Measurements from ENCODE around the gene GNL1. TPM values are rescaled to one million over a fixed set of nuclear protein-coding genes. Genes with fewer than 3 reads are reported as not detected.
"Not testable (repeated sequence)": the region's sequence is repeated elsewhere in the genome, so short reads cannot be mapped to it uniquely, and the experiment has no call there.

GNL1 gene
- total and polyA plus RNA-seq, 4 donors: 40.3 to 97.1 (median 77.3) TPM

- H3K9me3 ChIP-seq (ENCODE audit: control insufficient read depth, insufficient read depth, low read length): no peaks in the 10 kb centered on the region
- H3K36me3 ChIP-seq (ENCODE audit: control insufficient read depth, insufficient read depth, low read length): no peaks in the 10 kb centered on the region
- no peak overlapping the region for H3K27ac ChIP-seq (ENCODE audit: low read depth, low read length)
- DNase-seq (ENCODE audit: low read depth in 4 of 6, low spot score in 6 of 6): no peak
- H3K4me3 ChIP-seq (ENCODE audit: low read depth, low read length): no peak overlapping the region
- H3K4me1 ChIP-seq (ENCODE audit: control insufficient read depth, insufficient read depth, low read length): peaks cover 7% of the 10 kb centered on the region
- WGBS (ENCODE audit: insufficient coverage): no CpG with 5 or more reads among the region's 3 CpGs
- peaks cover 4% of the 10 kb centered on the region for H3K27me3 ChIP-seq (ENCODE audit: control insufficient read depth, insufficient read depth, low read length)
Observed at GRCh38 chr6:30537931-30538330, 18.4 kb downstream of the GNL1 start.

DNA sequence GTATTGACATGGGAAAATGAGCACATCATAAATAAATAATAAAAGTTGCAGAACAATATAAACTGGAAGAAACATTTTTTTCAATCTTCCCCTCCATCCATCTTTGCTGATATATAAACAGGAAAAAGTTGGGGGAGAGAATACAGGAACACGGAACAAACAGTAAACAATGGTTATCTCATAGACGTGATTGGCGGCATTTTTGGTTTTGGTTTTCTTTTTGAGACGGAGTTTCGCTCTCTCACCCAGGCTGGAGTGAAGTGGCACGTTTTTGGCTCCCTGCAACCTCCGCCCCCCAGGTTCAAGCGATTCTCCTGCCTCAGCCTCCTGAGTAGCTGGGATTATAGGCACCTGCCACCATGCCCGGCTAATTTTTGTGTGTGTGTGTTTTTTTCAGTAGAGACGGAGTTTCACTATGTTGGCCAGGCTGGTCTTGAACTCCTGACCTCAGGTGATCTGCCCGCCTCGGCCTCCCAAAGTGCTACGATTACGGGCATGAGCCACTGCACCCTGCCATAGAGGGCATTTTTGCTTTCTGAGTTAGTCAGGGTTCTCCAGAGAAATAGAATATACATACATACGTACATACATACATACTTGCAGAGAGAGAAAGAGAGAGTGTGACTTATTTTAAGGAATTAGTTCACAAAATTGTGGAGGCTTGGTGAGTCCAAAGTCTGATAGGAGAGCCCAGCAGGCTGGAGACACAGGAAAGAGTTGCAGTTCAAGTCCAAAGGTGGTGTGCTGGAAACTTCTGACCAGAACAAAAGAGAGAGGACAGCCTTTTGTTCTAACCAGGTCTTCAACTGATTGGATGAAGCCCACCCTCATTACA, 22.6 kb downstream of the GNL1 start:
- Histone ChIP-seq H3K4me1 (ENCODE audit: control insufficient read depth, insufficient read depth, low read length) (no peaks in the 10 kb centered on the region), H3K4me3 (ENCODE audit: low read depth, low read length) (no peak overlapping the region), H3K27ac (ENCODE audit: low read depth, low read length) (no peak overlapping the region), H3K9me3 (ENCODE audit: control insufficient read depth, insufficient read depth, low read length) (no peaks in the 10 kb centered on the region), H3K27me3 (ENCODE audit: control insufficient read depth, insufficient read depth, low read length) (no peaks in the 10 kb centered on the region), H3K36me3 (ENCODE audit: control insufficient read depth, insufficient read depth, low read length) (no peaks in the 10 kb centered on the region)
- 87% methylated on average over 10 of the region's 15 CpGs for WGBS (ENCODE audit: insufficient coverage)
- no peak for DNase-seq (ENCODE audit: low read depth in 4 of 6, low spot score in 6 of 6)

GRCh38 chr6:30530014-30530413, 26.3 kb downstream of the GNL1 start:
- Histone ChIP-seq H3K4me1 (ENCODE audit: control insufficient read depth, insufficient read depth, low read length) (no peaks in the 10 kb centered on the region), H3K4me3 (ENCODE audit: low read depth, low read length) (no peak overlapping the region), H3K27ac (ENCODE audit: low read depth, low read length) (no peak overlapping the region), H3K27me3 (ENCODE audit: control insufficient read depth, insufficient read depth, low read length) (no peaks in the 10 kb centered on the region), H3K36me3 (ENCODE audit: control insufficient read depth, insufficient read depth, low read length) (no peaks in the 10 kb centered on the region), H3K9me3 (ENCODE audit: control insufficient read depth, insufficient read depth, low read length) (no peaks in the 10 kb centered on the region)
- WGBS (ENCODE audit: insufficient coverage): 71% methylated on average over 1 of the region's 2 CpGs
- no peak for DNase-seq (ENCODE audit: low read depth in 4 of 6, low spot score in 6 of 6)

GRCh38 chr6:30529349-30529875, 26.9 kb downstream of the GNL1 start:
- not testable (repeated sequence) for H3K9me3 ChIP-seq (ENCODE audit: control insufficient read depth, insufficient read depth, low read length); H3K27me3 ChIP-seq (ENCODE audit: control insufficient read depth, insufficient read depth, low read length); H3K4me3 ChIP-seq (ENCODE audit: low read depth, low read length); H3K4me1 ChIP-seq (ENCODE audit: control insufficient read depth, insufficient read depth, low read length); H3K36me3 ChIP-seq (ENCODE audit: control insufficient read depth, insufficient read depth, low read length); DNase-seq (ENCODE audit: low read depth in 4 of 6, low spot score in 6 of 6); H3K27ac ChIP-seq (ENCODE audit: low read depth, low read length)
- WGBS (ENCODE audit: insufficient coverage): 87% methylated on average over 12 of the region's 17 CpGs

DNA sequence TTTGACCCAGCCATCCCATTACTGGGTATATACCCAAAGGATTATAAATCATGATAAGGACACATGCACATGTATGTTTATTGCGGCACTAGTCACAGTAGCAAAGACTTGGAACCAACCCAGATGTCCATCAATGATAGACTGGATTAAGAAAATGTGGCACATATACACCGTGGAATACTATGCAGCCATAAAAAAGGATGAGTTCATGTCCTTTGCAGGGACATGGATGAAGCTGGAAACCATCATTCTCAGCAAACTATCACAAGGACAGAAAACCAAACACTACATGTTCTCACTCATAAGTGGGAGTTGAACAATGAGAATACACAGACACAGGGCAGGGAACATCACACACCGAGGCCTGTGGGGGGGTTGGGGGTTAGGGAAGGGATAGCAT, 29.8 kb downstream of the GNL1 start:
- H3K27ac ChIP-seq (ENCODE audit: low read depth, low read length); H3K9me3 ChIP-seq (ENCODE audit: control insufficient read depth, insufficient read depth, low read length); H3K36me3 ChIP-seq (ENCODE audit: control insufficient read depth, insufficient read depth, low read length); H3K4me3 ChIP-seq (ENCODE audit: low read depth, low read length); DNase-seq (ENCODE audit: low read depth in 4 of 6, low spot score in 6 of 6); H3K4me1 ChIP-seq (ENCODE audit: control insufficient read depth, insufficient read depth, low read length); H3K27me3 ChIP-seq (ENCODE audit: control insufficient read depth, insufficient read depth, low read length): not testable (repeated sequence)
- WGBS (ENCODE audit: insufficient coverage): no CpG with 5 or more reads among the region's 3 CpGs

DNA sequence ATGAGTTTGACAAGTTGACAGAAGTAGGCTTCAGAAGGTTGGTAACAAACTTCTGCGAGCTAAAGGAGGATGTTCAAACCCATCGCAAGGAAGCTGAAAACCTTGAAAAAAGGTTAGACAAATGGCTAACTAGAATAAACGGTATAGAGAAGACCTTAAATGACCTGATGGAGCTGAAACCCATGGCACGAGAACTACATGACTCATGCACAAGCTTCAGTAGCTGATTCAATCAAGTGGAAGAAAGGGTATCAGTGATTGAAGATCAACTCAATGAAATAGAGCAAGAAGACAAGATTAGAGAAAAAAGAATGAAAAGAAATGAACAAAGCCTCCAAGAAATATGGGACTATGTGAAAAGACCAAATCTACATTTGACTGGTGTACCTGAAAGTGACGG, 34.3 kb downstream of the GNL1 start:
- DNase-seq (ENCODE audit: low read depth in 4 of 6, low spot score in 6 of 6); H3K9me3 ChIP-seq (ENCODE audit: control insufficient read depth, insufficient read depth, low read length); H3K27me3 ChIP-seq (ENCODE audit: control insufficient read depth, insufficient read depth, low read length); H3K4me3 ChIP-seq (ENCODE audit: low read depth, low read length); H3K36me3 ChIP-seq (ENCODE audit: control insufficient read depth, insufficient read depth, low read length); H3K4me1 ChIP-seq (ENCODE audit: control insufficient read depth, insufficient read depth, low read length); H3K27ac ChIP-seq (ENCODE audit: low read depth, low read length): not testable (repeated sequence)
- 78% methylated on average over 4 of the region's 5 CpGs for WGBS (ENCODE audit: insufficient coverage)

- not testable (repeated sequence) for H3K4me1 ChIP-seq (ENCODE audit: control insufficient read depth, insufficient read depth, low read length); H3K27ac ChIP-seq (ENCODE audit: low read depth, low read length)
- 84% methylated on average over 7 of the region's 7 CpGs for WGBS (ENCODE audit: insufficient coverage)
Observed at GRCh38 chr6:30521082-30521481, 35.2 kb downstream of the GNL1 start.

DNA sequence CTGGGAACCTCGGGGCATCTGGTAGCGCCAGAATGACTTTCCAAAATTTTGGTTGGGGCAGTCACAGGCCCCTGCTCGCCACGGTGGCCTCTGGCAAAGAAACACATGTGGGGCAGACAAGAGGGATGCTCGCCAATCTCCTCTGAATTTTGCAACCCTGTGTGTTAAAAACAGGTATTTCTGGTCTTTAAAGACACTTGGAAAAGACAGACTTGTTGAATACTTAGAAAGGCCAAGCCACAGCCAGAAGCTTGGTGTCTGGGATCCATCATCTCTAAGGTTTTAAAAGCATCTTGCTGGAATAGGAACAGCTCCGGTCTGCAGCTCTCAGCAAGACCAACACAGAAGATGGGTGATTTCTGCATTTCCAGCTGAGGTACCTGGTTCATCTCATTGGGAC, 35.8 kb downstream of the GNL1 start:
- no peak for DNase-seq (ENCODE audit: low read depth in 4 of 6, low spot score in 6 of 6)
- 86% methylated on average over 6 of the region's 6 CpGs for WGBS (ENCODE audit: insufficient coverage)
- no peak overlapping the region for H3K27ac ChIP-seq (ENCODE audit: low read depth, low read length)

More at GRCh38 chr6:30521082-30521481, 35.2 kb downstream of the GNL1 start:
- H3K27me3 ChIP-seq (ENCODE audit: control insufficient read depth, insufficient read depth, low read length); H3K36me3 ChIP-seq (ENCODE audit: control insufficient read depth, insufficient read depth, low read length); H3K4me3 ChIP-seq (ENCODE audit: low read depth, low read length); H3K9me3 ChIP-seq (ENCODE audit: control insufficient read depth, insufficient read depth, low read length); DNase-seq (ENCODE audit: low read depth in 4 of 6, low spot score in 6 of 6): not testable (repeated sequence)

GRCh38 chr6:30518505-30519145, 37.7 kb downstream of the GNL1 start:
- not testable (repeated sequence) for H3K4me3 ChIP-seq (ENCODE audit: low read depth, low read length); H3K27ac ChIP-seq (ENCODE audit: low read depth, low read length); H3K4me1 ChIP-seq (ENCODE audit: control insufficient read depth, insufficient read depth, low read length); H3K9me3 ChIP-seq (ENCODE audit: control insufficient read depth, insufficient read depth, low read length); H3K36me3 ChIP-seq (ENCODE audit: control insufficient read depth, insufficient read depth, low read length); DNase-seq (ENCODE audit: low read depth in 4 of 6, low spot score in 6 of 6)
- 83% methylated on average over 15 of the region's 19 CpGs for WGBS (ENCODE audit: insufficient coverage)
- peaks cover 14% of the 10 kb centered on the region for H3K27me3 ChIP-seq (ENCODE audit: control insufficient read depth, insufficient read depth, low read length)

More for the DNA sequence above, 35.8 kb downstream of the GNL1 start:
- Histone ChIP-seq H3K4me1 (ENCODE audit: control insufficient read depth, insufficient read depth, low read length) (no peaks in the 10 kb centered on the region), H3K4me3 (ENCODE audit: low read depth, low read length) (no peak overlapping the region), H3K27me3 (ENCODE audit: control insufficient read depth, insufficient read depth, low read length) (peaks cover 10% of the 10 kb centered on the region), H3K9me3 (ENCODE audit: control insufficient read depth, insufficient read depth, low read length) (no peaks in the 10 kb centered on the region), H3K36me3 (ENCODE audit: control insufficient read depth, insufficient read depth, low read length) (no peaks in the 10 kb centered on the region)

Measured in spinal cord (tissue), 10 donors.